HEK293 (cell line): ENCODE results near the gene UTP18.

Source experiments
- CTCF ChIA-PET: fragments of 350-600 bp; formaldehyde crosslinking; extraction: SDS; loops from one replicate; lab custom pipeline; 2021; ENCODE audit warnings: antibody characterized with exemption; lab: Yijun Ruan, JAX
- POLR2A ChIA-PET: fragments of 300-600 bp; formaldehyde crosslinking; extraction: SDS; loops from one replicate; lab custom pipeline; 2020; ENCODE audit warnings: antibody characterized with exemption, inconsistent platforms; lab: Yijun Ruan, JAX
- H3K27ac ChIP-seq: fragments of 200-500 bp; sonication (Bioruptor generic); 2 replicates; pipeline ENCODE4 v1.5.1; 2014; ENCODE audit warnings: low read depth, low read length, control low read depth, inconsistent platforms; ENCODE audit errors: extremely low read depth
- H3K36me3 ChIP-seq, 2 experiments: fragments of 200-500 bp in 1 of 2; sonication (Bioruptor generic) in 1 of 2; 1 replicate in 1 of 2; 2 replicates in 1 of 2; pipeline ENCODE4 v1.5.1; 2014 to 2017; ENCODE audit warnings: inconsistent platforms in 2 of 2, low read length in 2 of 2; ENCODE audit not compliant: control insufficient read depth in 2 of 2, insufficient read depth in 1 of 2
- H3K4me1 ChIP-seq: fragments of 200-500 bp; sonication (Bioruptor generic); 2 replicates; pipeline ENCODE4 v1.5.1; 2014; ENCODE audit warnings: mild to moderate bottlenecking, low read length, inconsistent platforms; ENCODE audit not compliant: control insufficient read depth, insufficient read depth
- H3K4me3 ChIP-seq: 2 replicates; pipeline ENCODE4 v1.5.1; 2011; ENCODE audit warnings: low read depth, mild to moderate bottlenecking, control low read depth, low read length, moderate library complexity
- H3K9me3 ChIP-seq: fragments of 200-500 bp; sonication (Bioruptor generic); 2 replicates; pipeline ENCODE4 v1.5.1; 2014; ENCODE audit warnings: low read depth, low read length, inconsistent platforms; ENCODE audit not compliant: control insufficient read depth, insufficient read depth
- PRDM1 ChIP-seq: fragments of 450-650 bp; formaldehyde crosslinking; IDR thresholded peaks from 2 replicates; pipeline ENCODE4; 2016; ENCODE audit warnings: missing biosample characterization, missing genetic modification characterization
- PRDM4 ChIP-seq: fragments of 450-650 bp; formaldehyde crosslinking; IDR thresholded peaks from 2 replicates; pipeline ENCODE4 v1.5.1; 2017; ENCODE audit warnings: missing biosample characterization, missing genetic modification characterization
- REPIN1 ChIP-seq: fragments of 450-650 bp; formaldehyde crosslinking; IDR thresholded peaks from 2 replicates; pipeline ENCODE4 v1.5.1; 2017; ENCODE audit warnings: missing biosample characterization, missing genetic modification characterization, low read depth
- SCRT1 ChIP-seq: fragments of 450-650 bp; formaldehyde crosslinking; IDR thresholded peaks from 2 replicates; pipeline ENCODE4 v1.5.1; 2016; ENCODE audit warnings: missing biosample characterization, missing genetic modification characterization, borderline replicate concordance
- SCRT2 ChIP-seq: fragments of 450-650 bp; formaldehyde crosslinking; IDR thresholded peaks from 2 replicates; pipeline ENCODE4 v1.5.1; 2016; ENCODE audit warnings: missing biosample characterization, missing genetic modification characterization
- YY2 ChIP-seq: fragments of 450-650 bp; formaldehyde crosslinking; IDR thresholded peaks from 2 replicates; pipeline ENCODE4 v1.5.1; 2016; ENCODE audit warnings: missing biosample characterization, missing genetic modification characterization
- ZBTB6 ChIP-seq: fragments of 450-650 bp; formaldehyde crosslinking; IDR thresholded peaks from 2 replicates; pipeline ENCODE4 v1.5.1; 2017; ENCODE audit warnings: missing biosample characterization, missing genetic modification characterization
- ZFP69B ChIP-seq: fragments of 450-650 bp; formaldehyde crosslinking; IDR thresholded peaks from 2 replicates; pipeline ENCODE4 v1.5.1; 2016; ENCODE audit warnings: missing biosample characterization, missing genetic modification characterization
- ZNF132 ChIP-seq: fragments of 450-650 bp; formaldehyde crosslinking; IDR thresholded peaks from 2 replicates; pipeline ENCODE4 v1.5.1; 2017; ENCODE audit warnings: missing biosample characterization, missing genetic modification characterization, borderline replicate concordance
- ZNF146 ChIP-seq: fragments of 450-650 bp; formaldehyde crosslinking; IDR thresholded peaks from 2 replicates; pipeline ENCODE4 v1.5.1; 2016; ENCODE audit warnings: missing biosample characterization, missing genetic modification characterization
- ZNF157 ChIP-seq: fragments of 450-650 bp; formaldehyde crosslinking; IDR thresholded peaks from 2 replicates; pipeline ENCODE4 v1.5.1; 2016; ENCODE audit warnings: missing biosample characterization, missing genetic modification characterization
- ZNF19 ChIP-seq: fragments of 450-650 bp; formaldehyde crosslinking; IDR thresholded peaks from 2 replicates; pipeline ENCODE4; 2016; ENCODE audit warnings: missing biosample characterization, missing genetic modification characterization, low read depth
- ZNF202 ChIP-seq: fragments of 450-650 bp; formaldehyde crosslinking; IDR thresholded peaks from 2 replicates; pipeline ENCODE4 v1.5.1; 2016; ENCODE audit warnings: missing biosample characterization, missing genetic modification characterization, borderline replicate concordance
- ZNF274 ChIP-seq, 2 experiments: fragments of 200-500 bp in 1 of 2; fragments of 450-650 bp in 1 of 2; sonication (Bioruptor generic) in 1 of 2; formaldehyde crosslinking in 1 of 2; IDR thresholded peaks; 2 replicates each; pipeline versions ENCODE4 v1.5.1 to v1.6.1; 2014 to 2016; ENCODE audit warnings: borderline replicate concordance in 1 of 2, inconsistent platforms in 1 of 2, low read length in 1 of 2, missing biosample characterization in 1 of 2, missing genetic modification characterization in 1 of 2
- ZNF324 ChIP-seq: fragments of 450-650 bp; formaldehyde crosslinking; IDR thresholded peaks from 2 replicates; pipeline ENCODE4 v1.5.1; 2016; ENCODE audit warnings: missing biosample characterization, missing genetic modification characterization
- ZNF341 ChIP-seq: fragments of 450-650 bp; formaldehyde crosslinking; IDR thresholded peaks from 2 replicates; pipeline ENCODE4; 2016; ENCODE audit warnings: low read depth, missing biosample characterization, missing genetic modification characterization
- ZNF488 ChIP-seq: fragments of 450-650 bp; formaldehyde crosslinking; IDR thresholded peaks from 2 replicates; pipeline ENCODE4 v1.5.1; 2016; ENCODE audit warnings: missing biosample characterization, missing genetic modification characterization
- ZNF501 ChIP-seq: fragments of 450-650 bp; formaldehyde crosslinking; IDR thresholded peaks from 2 replicates; pipeline ENCODE4 v1.5.1; 2016; ENCODE audit warnings: missing biosample characterization, missing genetic modification characterization
- ZNF544 ChIP-seq: fragments of 450-650 bp; formaldehyde crosslinking; IDR thresholded peaks from 2 replicates; pipeline ENCODE4 v1.5.0; 2017; ENCODE audit warnings: missing biosample characterization, missing genetic modification characterization
- ZNF600 ChIP-seq: fragments of 450-650 bp; formaldehyde crosslinking; IDR thresholded peaks from 2 replicates; pipeline ENCODE4 v1.5.1; 2016; ENCODE audit warnings: missing biosample characterization, missing genetic modification characterization
- ZNF658 ChIP-seq: fragments of 450-650 bp; formaldehyde crosslinking; IDR thresholded peaks from 2 replicates; pipeline ENCODE4; 2016; ENCODE audit warnings: missing biosample characterization, missing genetic modification characterization
- ZNF830 ChIP-seq: fragments of 450-650 bp; IDR thresholded peaks from 2 replicates; pipeline ENCODE4 v1.5.0; 2018; ENCODE audit warnings: missing biosample characterization, missing genetic modification characterization, low read depth, mild to moderate bottlenecking, moderate library complexity

UTP18 gene

GRCh38 chr17:51272812-51273211, 12.5 kb downstream of the UTP18 start:
- no peak for TF ChIP-seq ZNF132 (tag by site-specific recombination)
- TF ChIP-seq SCRT2 (tag by site-specific recombination): peak; percentile 88
- 0 out of 2 replicates have a peak, but pooled peaks have one; percentile 49 for TF ChIP-seq SCRT1 (tag by site-specific recombination)
- Histone ChIP-seq H3K27ac (no peak overlapping the region), H3K36me3 (peaks cover 78 to 94% of the 10 kb centered on the region in 2 experiments), H3K4me3 (no peak overlapping the region), H3K9me3 (no peaks in the 10 kb centered on the region), H3K4me1 (no peaks in the 10 kb centered on the region)
- CTCF ChIA-PET: interaction anchor here (0.6 to 0.7 kb wide), 2 partner anchors 119 to 128 kb away, joined by 3 read pairs; partner anchors contain the start of gene NME1
- POLR2A ChIA-PET: interaction anchor here (0.7 to 1.2 kb wide), 3 partner anchors 13 to 25 kb away, joined by 3 to 4 read pairs (median 4); partner anchors contain the start of gene MBTD1

GRCh38 chr17:51275381-51275780, 15.0 kb downstream of the UTP18 start:
- no peak for TF ChIP-seq ZNF600
- no peak for TF ChIP-seq ZNF658 (tag by site-specific recombination)
- peak; percentile 50 for TF ChIP-seq PRDM1 (tag by site-specific recombination)
- no peak for TF ChIP-seq ZNF274 (IDR thresholded peaks at IDR 0.05; ENCODE audit: low read length)
- TF ChIP-seq ZNF274 (tag by site-specific recombination; IDR thresholded peaks at IDR 0.05; ENCODE audit: borderline replicate concordance): no peak
- Histone ChIP-seq H3K9me3 (no peaks in the 10 kb centered on the region), H3K4me1 (no peaks in the 10 kb centered on the region), H3K27ac (no peak overlapping the region), H3K36me3 (peaks cover 79 to 96% of the 10 kb centered on the region in 2 experiments), H3K4me3 (no peak overlapping the region)
- POLR2A ChIA-PET: no interaction called here
- CTCF ChIA-PET: no interaction called here

GRCh38 chr17:51279183-51279582, 18.8 kb downstream of the UTP18 start:
- Histone ChIP-seq H3K4me1 (no peaks in the 10 kb centered on the region), H3K9me3 (no peaks in the 10 kb centered on the region)
- CTCF ChIA-PET: interaction anchor here (0.6 to 1.4 kb wide), 2 partner anchors 14 to 19 kb away, joined by 4 read pairs; no protein-coding TSS in a partner anchor
- TF ChIP-seq ZFP69B (tag by site-specific recombination) (no peak), REPIN1 (no peak), ZNF341 (no peak), ZNF324 (tag by site-specific recombination) (no peak), ZNF19 (tag by site-specific recombination) (no peak), ZNF501 (tag by site-specific recombination) (no peak), ZNF488 (tag by site-specific recombination) (no peak), ZNF157 (tag by site-specific recombination) (no peak), ZNF146 (no peak), PRDM4 (tag by site-specific recombination) (no peak), ZBTB6 (no peak), ZNF202 (tag by site-specific recombination) (no peak), ZNF544 (no peak), ZNF830 (tag by site-specific recombination) (no peak), YY2 (tag by site-specific recombination) (no peak)
- TF ChIP-seq, all 188 proteins: peak for 0
- Histone ChIP-seq H3K4me3 (no peak overlapping the region), H3K27ac (no peak overlapping the region), H3K36me3 (peaks cover 87 to 90% of the 10 kb centered on the region in 2 experiments)
- POLR2A ChIA-PET: no interaction called here
